ENCODE results near the gene COASY.

Gene COASY

GRCh38 chr17:42584880-42585279, 22.9 kb downstream of the COASY start:
- Histone ChIP-seq H3K36me3 (ENCODE audit: insufficient read depth, low read length) (peaks cover 96% of the 10 kb centered on the region), H3K27ac (ENCODE audit: low read length) (no peak overlapping the region), H3K4me2 (ENCODE audit: insufficient read depth, low read length) (no peak overlapping the region)

GRCh38 chr17:42585353-42585752, 23.4 kb downstream of the COASY start:
- H3K27me3 ChIP-seq (ENCODE audit: insufficient read depth, low read length, poor library complexity), result no peaks in the 10 kb centered on the region
- H3K79me2 ChIP-seq (ENCODE audit: insufficient read depth, low read length), result no peaks in the 10 kb centered on the region
- H3K9ac ChIP-seq (ENCODE audit: low read depth, low read length), result no peak overlapping the region
- no peak overlapping the region for H3K27ac ChIP-seq (ENCODE audit: low read length)
- H3K4me2 ChIP-seq (ENCODE audit: insufficient read depth, low read length), result no peak overlapping the region
- no peaks in the 10 kb centered on the region for H3K9me3 ChIP-seq (ENCODE audit: insufficient read depth, low read length, severe bottlenecking)
- TF ChIP-seq, protein P1, sequence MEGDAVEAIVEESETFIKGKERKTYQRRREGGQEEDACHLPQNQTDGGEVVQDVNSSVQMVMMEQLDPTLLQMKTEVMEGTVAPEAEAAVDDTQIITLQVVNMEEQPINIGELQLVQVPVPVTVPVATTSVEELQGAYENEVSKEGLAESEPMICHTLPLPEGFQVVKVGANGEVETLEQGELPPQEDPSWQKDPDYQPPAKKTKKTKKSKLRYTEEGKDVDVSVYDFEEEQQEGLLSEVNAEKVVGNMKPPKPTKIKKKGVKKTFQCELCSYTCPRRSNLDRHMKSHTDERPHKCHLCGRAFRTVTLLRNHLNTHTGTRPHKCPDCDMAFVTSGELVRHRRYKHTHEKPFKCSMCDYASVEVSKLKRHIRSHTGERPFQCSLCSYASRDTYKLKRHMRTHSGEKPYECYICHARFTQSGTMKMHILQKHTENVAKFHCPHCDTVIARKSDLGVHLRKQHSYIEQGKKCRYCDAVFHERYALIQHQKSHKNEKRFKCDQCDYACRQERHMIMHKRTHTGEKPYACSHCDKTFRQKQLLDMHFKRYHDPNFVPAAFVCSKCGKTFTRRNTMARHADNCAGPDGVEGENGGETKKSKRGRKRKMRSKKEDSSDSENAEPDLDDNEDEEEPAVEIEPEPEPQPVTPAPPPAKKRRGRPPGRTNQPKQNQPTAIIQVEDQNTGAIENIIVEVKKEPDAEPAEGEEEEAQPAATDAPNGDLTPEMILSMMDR (IDR thresholded peaks at IDR 0.05; ENCODE audit: borderline replicate concordance, extremely low read depth, low read length, poor library complexity, severe bottlenecking), result no peak
- no peak for TF ChIP-seq EZH2 (IDR thresholded peaks at IDR 0.05; ENCODE audit: borderline replicate concordance, low read depth, low read length, severe bottlenecking)
- H3K4me1 ChIP-seq (ENCODE audit: insufficient read depth, low read length), result no peaks in the 10 kb centered on the region
- H2AFZ ChIP-seq (ENCODE audit: low read depth, low read length), result no peak overlapping the region
- DNase-seq (no peak), ATAC-seq (ENCODE audit: insufficient read depth, low read depth) (no peak)
- no peaks in the 10 kb centered on the region for H4K20me1 ChIP-seq (ENCODE audit: insufficient read depth, low read length)
- H3K4me3 ChIP-seq (ENCODE audit: low read depth in 1 of 2, low read length in 2 of 2), result no peak overlapping the region
- peaks cover 96% of the 10 kb centered on the region for H3K36me3 ChIP-seq (ENCODE audit: insufficient read depth, low read length)

More at GRCh38 chr17:42584880-42585279, 22.9 kb downstream of the COASY start:
- H3K9ac ChIP-seq (ENCODE audit: low read depth, low read length), result no peak overlapping the region
- H3K4me1 ChIP-seq (ENCODE audit: insufficient read depth, low read length), result peaks cover under 1% of the 10 kb centered on the region; the same call in 1 of the 2 replicates
- no peaks in the 10 kb centered on the region for H3K9me3 ChIP-seq (ENCODE audit: insufficient read depth, low read length, severe bottlenecking)
- no peaks in the 10 kb centered on the region for H3K79me2 ChIP-seq (ENCODE audit: insufficient read depth, low read length)
- no peaks in the 10 kb centered on the region for H4K20me1 ChIP-seq (ENCODE audit: insufficient read depth, low read length)
- no peaks in the 10 kb centered on the region for H3K27me3 ChIP-seq (ENCODE audit: insufficient read depth, low read length, poor library complexity)
- H3K4me3 ChIP-seq (ENCODE audit: low read depth in 1 of 2, low read length in 2 of 2), result no peak overlapping the region
- no peak for TF ChIP-seq EZH2 (IDR thresholded peaks at IDR 0.05; ENCODE audit: borderline replicate concordance, low read depth, low read length, severe bottlenecking)
- TF ChIP-seq, protein P1 (IDR thresholded peaks at IDR 0.05; ENCODE audit: borderline replicate concordance, extremely low read depth, low read length, poor library complexity, severe bottlenecking), result no peak
- ATAC-seq (ENCODE audit: insufficient read depth, low read depth) (no peak), DNase-seq (no peak)
- H2AFZ ChIP-seq (ENCODE audit: low read depth, low read length), result no peak overlapping the region

DNA sequence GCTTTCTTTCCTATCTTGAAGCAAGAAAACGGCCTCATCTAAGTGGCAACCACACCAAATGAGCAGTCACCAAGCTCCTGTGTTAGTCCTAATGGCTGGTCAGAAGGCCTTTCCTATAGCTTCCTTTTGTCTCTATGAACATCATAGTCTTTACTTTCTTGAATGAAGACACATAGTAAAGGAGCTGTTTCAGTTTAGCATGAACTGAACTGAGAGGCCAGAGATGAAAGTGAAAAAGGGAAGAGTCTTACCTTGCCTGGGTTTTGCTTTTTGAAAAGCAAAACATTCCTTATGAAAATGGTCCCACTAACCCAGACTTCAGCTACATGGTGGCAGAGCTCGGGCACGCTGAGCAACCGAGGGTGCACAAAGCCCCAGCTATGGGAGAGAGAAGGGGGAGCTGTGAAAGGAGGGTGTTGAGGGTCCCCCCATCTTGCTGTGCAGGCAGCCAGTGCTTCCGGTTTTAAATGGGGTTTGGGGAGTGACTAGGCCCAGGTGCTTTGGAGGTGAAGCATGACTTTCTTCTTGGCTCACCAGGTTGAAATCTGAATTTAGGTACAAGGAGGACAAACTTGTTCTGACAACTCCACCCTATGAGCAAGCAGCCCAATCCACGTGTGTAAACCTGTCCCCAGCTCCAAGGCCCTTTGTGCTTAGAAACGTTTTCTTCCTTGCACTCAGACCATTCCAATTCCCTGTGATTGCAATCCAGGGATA, 24.7 kb downstream of the COASY start:
- Histone ChIP-seq H3K79me2 (ENCODE audit: insufficient read depth, low read length) (0 out of 2 replicates have a peak, but pooled peaks cover under 1% of the 10 kb centered on the region), H3K4me1 (ENCODE audit: insufficient read depth, low read length) (no peaks in the 10 kb centered on the region), H3K36me3 (ENCODE audit: insufficient read depth, low read length) (peaks cover 99% of the 10 kb centered on the region), H3K27me3 (ENCODE audit: insufficient read depth, low read length, poor library complexity) (no peaks in the 10 kb centered on the region), H3K27ac (ENCODE audit: low read length) (no peak overlapping the region), H2AFZ (ENCODE audit: low read depth, low read length) (no peak overlapping the region), H3K4me2 (ENCODE audit: insufficient read depth, low read length) (no peak overlapping the region), H3K9ac (ENCODE audit: low read depth, low read length) (no peak overlapping the region), H3K4me3 (ENCODE audit: low read depth in 1 of 2, low read length in 2 of 2) (no peak overlapping the region), H3K9me3 (ENCODE audit: insufficient read depth, low read length, severe bottlenecking) (no peaks in the 10 kb centered on the region), H4K20me1 (ENCODE audit: insufficient read depth, low read length) (no peaks in the 10 kb centered on the region)
- ATAC-seq (ENCODE audit: insufficient read depth, low read depth) (no peak), DNase-seq (no peak)
- no peak for TF ChIP-seq EZH2 (IDR thresholded peaks at IDR 0.05; ENCODE audit: borderline replicate concordance, low read depth, low read length, severe bottlenecking)
- TF ChIP-seq, protein P1 (IDR thresholded peaks at IDR 0.05; ENCODE audit: borderline replicate concordance, extremely low read depth, low read length, poor library complexity, severe bottlenecking), result no peak

All from DND-41 (cell line).